ENCODE data around the gene CABP7. TPM values are rescaled to one million over a fixed set of nuclear protein-coding genes. Genes with fewer than 3 reads are reported as not detected.

Gene CABP7
- total RNA-seq, 1 experiment from 2014 or later, result not detected

GRCh38 chr22:29710922-29711593, 8.7 kb upstream of the CABP7 start:
- no TSS peak for BruUV-seq (replicated peaks)
- Histone ChIP-seq H2AFZ (ENCODE audit: low read depth, low read length, poor library complexity, severe bottlenecking) (no peak overlapping the region), H3K9ac (ENCODE audit: low read length) (no peak overlapping the region), H3K4me1 (ENCODE audit: control insufficient read depth in 1 of 2, insufficient read depth in 2 of 2, low read length in 2 of 2) (no peaks in the 10 kb centered on the region), H3K27me3 (ENCODE audit: insufficient read depth, low read length) (no peaks in the 10 kb centered on the region), H3K9me2 (ENCODE audit: insufficient read depth) (no peaks in the 10 kb centered on the region), H3K4me2 (ENCODE audit: low read length) (no peak overlapping the region), H3K4me3 (replicated peaks in 1 of 2; ENCODE audit: low read depth in 1 of 2, low read length in 2 of 2) (no peak overlapping the region), H3K9me3 (ENCODE audit: control insufficient read depth in 1 of 2, insufficient read depth in 1 of 2, low read depth in 1 of 2, low read length in 2 of 2) (no peaks in the 10 kb centered on the region), H3K36me3 (ENCODE audit: control insufficient read depth in 1 of 2, insufficient read depth in 2 of 2, low read length in 2 of 2) (no peaks in the 10 kb centered on the region), H4K20me1 (ENCODE audit: insufficient read depth) (no peaks in the 10 kb centered on the region), H3K27ac (ENCODE audit: low read depth, low read length) (no peak overlapping the region), H3K79me2 (ENCODE audit: insufficient read depth, low read length) (no peaks in the 10 kb centered on the region)
- ChIA-PET CTCF (interaction anchor here (1.3 kb wide), 1 partner anchor 10 kb away, joined by 4 read pairs; no protein-coding TSS in a partner anchor), POLR2A (no interaction called here), RAD21 (ENCODE audit: low non-redundant PET in 1 of 2, low total read pairs in 2 of 2, uncharacterized antibody in 2 of 2, unreplicated experiment in 2 of 2) (no interaction called here)
- no peak for TF ChIP-seq ATF3 (IDR thresholded peaks at IDR 0.05)
- TF ChIP-seq CEBPB (IDR thresholded peaks at IDR 0.05; ENCODE audit: low read depth), result no peak
- no peak for TF ChIP-seq ZBTB33 (IDR thresholded peaks at IDR 0.05; ENCODE audit: extremely low read depth, insufficient replicate concordance, low read length)
- no peak for TF ChIP-seq RAD21 (IDR thresholded peaks at IDR 0.05; ENCODE audit: low read depth)
- TF ChIP-seq ZNF274 (IDR thresholded peaks at IDR 0.05; ENCODE audit: low read depth, low read length), result no peak
- TF ChIP-seq MAX (IDR thresholded peaks at IDR 0.05), result no peak
- no peak for TF ChIP-seq FOSL1 (IDR thresholded peaks at IDR 0.05; ENCODE audit: low read depth)
- no peak for TF ChIP-seq SP1 (IDR thresholded peaks at IDR 0.05; ENCODE audit: low read depth)
- no peak for TF ChIP-seq SIN3A (IDR thresholded peaks at IDR 0.05; ENCODE audit: low read depth)
- no peak for TF ChIP-seq EZH2 (IDR thresholded peaks at IDR 0.05)
- no peak for TF ChIP-seq YY1 (IDR thresholded peaks at IDR 0.05; ENCODE audit: extremely low read depth, insufficient replicate concordance, low read depth, low read length)
- TF ChIP-seq CBX3 (IDR thresholded peaks at IDR 0.05; ENCODE audit: low read depth), result no peak
- no peak for TF ChIP-seq REST (IDR thresholded peaks at IDR 0.05; ENCODE audit: low read depth)
- TF ChIP-seq JUND (IDR thresholded peaks at IDR 0.05), result no peak
- TF ChIP-seq ZFX (IDR thresholded peaks at IDR 0.05), result no peak
- no peak for TF ChIP-seq ELF1 (IDR thresholded peaks at IDR 0.05; ENCODE audit: borderline replicate concordance, low read depth)
- no peak for TF ChIP-seq SRF (IDR thresholded peaks at IDR 0.05; ENCODE audit: low read depth)
- TF ChIP-seq EZH2phosphoT487 (IDR thresholded peaks at IDR 0.05; ENCODE audit: borderline replicate concordance), result no peak
- DNase-seq (ENCODE audit: low read depth, low spot score) (no peak), ATAC-seq (no peak)
- intact Hi-C loops (cut with micrococcal nuclease), result no loop called here
